ENCODE measurements around the gene WASF2. TPM values are rescaled to one million over a fixed set of nuclear protein-coding genes. Genes with fewer than 3 reads are reported as not detected.

Gene WASF2
- total and polyA plus RNA-seq, 2 donors (not counting 1 experiment from before 2014, with no cell fraction given): 26.3 to 66.9 TPM

DNA sequence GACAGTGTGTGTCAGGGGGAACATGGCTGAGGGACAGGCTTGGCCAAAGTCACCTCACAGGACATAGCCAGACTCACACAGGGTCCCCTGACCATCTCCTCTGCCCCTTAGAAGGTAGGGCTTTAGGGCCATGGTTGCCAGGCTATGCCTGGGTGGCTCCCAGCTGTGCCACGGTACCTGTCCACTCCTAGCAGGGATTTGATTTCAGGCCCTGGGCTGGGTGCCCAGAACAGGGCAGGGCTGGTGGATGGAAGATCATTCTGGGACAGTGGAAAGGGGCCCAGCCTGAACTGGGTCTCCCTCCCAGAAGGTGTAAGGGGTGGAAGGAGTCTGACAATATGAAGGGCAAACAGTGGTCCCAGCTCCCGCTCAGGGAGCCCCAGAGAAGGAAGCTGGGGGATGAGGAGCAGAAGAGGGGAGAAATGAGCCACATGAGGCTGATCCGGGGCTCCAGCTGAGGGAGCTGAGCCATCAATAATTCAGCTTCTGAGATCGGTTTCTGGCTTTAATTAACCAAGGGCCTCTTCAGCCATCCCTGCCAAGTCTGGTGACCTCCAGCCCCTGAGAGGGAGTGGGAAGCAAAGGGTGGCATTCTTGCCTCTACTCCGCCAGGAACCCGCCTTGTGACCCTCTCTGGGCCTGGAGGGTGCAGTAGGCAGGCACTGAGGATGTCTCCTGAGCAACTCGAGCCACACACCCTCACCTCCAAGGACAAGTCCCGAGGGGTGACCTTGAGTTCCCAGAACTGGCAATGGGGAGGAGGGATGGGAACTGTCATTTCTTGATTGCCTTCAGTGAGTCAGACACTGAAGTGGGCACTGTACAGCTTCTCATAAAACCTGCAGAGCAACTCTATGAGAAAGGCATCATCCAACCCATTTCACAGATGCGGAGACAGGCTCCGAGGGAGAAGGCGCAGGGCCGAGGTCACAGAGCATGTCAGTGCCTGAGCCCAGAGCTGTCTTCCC lies 108.9 kb downstream of the WASF2 start:
- H3K79me2 ChIP-seq (ENCODE audit: control insufficient read depth, insufficient read depth, low read length): no peaks in the 10 kb centered on the region
- no peaks in the 10 kb centered on the region for H3K4me1 ChIP-seq (ENCODE audit: control insufficient read depth, extremely low read depth, insufficient read depth, low read length)
- H3K36me3 ChIP-seq (ENCODE audit: control insufficient read depth, insufficient read depth, low read length): no peaks in the 10 kb centered on the region
- no peak overlapping the region for H3K4me3 ChIP-seq (replicated peaks in 1 of 4; ENCODE audit: control extremely low read depth in 1 of 4, insufficient read depth in 1 of 4, low read depth in 3 of 4, low read length in 4 of 4)
- H3K9me3 ChIP-seq (ENCODE audit: control insufficient read depth, insufficient read depth, low read depth, low read length): no peaks in the 10 kb centered on the region
- H2AFZ ChIP-seq (ENCODE audit: low read length): no peak overlapping the region
- H3K27me3 ChIP-seq (ENCODE audit: control insufficient read depth, insufficient read depth, low read length): peaks cover 4% of the 10 kb centered on the region
- H3K9ac ChIP-seq (ENCODE audit: insufficient read depth, low read length): no peak overlapping the region
- no peak for DNase-seq (ENCODE audit: low read depth in 2 of 2)
- H3K4me2 ChIP-seq (ENCODE audit: extremely low read depth, insufficient read depth, low read length): no peak overlapping the region
- no peaks in the 10 kb centered on the region for H4K20me1 ChIP-seq (ENCODE audit: control insufficient read depth, extremely low read depth, insufficient read depth, low read length)
- no peak for TF ChIP-seq EZH2 (IDR thresholded peaks at IDR 0.05; ENCODE audit: low read length, missing control alignments)
- TF ChIP-seq, protein P1, sequence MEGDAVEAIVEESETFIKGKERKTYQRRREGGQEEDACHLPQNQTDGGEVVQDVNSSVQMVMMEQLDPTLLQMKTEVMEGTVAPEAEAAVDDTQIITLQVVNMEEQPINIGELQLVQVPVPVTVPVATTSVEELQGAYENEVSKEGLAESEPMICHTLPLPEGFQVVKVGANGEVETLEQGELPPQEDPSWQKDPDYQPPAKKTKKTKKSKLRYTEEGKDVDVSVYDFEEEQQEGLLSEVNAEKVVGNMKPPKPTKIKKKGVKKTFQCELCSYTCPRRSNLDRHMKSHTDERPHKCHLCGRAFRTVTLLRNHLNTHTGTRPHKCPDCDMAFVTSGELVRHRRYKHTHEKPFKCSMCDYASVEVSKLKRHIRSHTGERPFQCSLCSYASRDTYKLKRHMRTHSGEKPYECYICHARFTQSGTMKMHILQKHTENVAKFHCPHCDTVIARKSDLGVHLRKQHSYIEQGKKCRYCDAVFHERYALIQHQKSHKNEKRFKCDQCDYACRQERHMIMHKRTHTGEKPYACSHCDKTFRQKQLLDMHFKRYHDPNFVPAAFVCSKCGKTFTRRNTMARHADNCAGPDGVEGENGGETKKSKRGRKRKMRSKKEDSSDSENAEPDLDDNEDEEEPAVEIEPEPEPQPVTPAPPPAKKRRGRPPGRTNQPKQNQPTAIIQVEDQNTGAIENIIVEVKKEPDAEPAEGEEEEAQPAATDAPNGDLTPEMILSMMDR (conservative IDR thresholded peaks at IDR 0.05 in 1 of 2, IDR thresholded peaks at IDR 0.05 in 1 of 2; ENCODE audit: low read depth in 1 of 2, low read length in 2 of 2): no peak
- H3K27ac ChIP-seq (ENCODE audit: insufficient read depth, low read length): no peak overlapping the region

DNA sequence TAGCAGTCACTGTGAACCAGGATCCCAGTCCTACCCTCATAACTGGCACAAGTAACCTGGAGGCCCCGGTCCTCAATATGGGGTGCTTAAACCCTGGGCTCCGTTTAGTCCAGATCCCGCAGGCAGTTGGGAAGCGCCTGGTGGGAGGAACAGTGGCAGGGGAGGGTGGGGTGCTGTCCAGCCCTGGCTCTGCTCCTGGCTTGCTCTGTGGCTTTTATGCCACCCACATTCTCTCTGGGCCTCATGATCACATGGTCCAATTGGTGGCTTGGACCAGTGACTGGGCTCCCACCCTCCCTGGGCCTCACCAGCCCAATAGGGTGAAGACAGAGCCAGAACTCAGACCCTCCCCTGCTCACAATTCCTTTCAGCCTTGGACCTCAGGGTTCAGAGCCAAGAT lies 109.7 kb downstream of the WASF2 start:
- no peaks in the 10 kb centered on the region for H3K4me1 ChIP-seq (ENCODE audit: control insufficient read depth, extremely low read depth, insufficient read depth, low read length)
- H3K4me3 ChIP-seq (replicated peaks in 1 of 4; ENCODE audit: control extremely low read depth in 1 of 4, insufficient read depth in 1 of 4, low read depth in 3 of 4, low read length in 4 of 4): no peak overlapping the region
- no peak overlapping the region for H3K9ac ChIP-seq (ENCODE audit: insufficient read depth, low read length)
- DNase-seq (ENCODE audit: low read depth in 2 of 2): no peak
- H2AFZ ChIP-seq (ENCODE audit: low read length): no peak overlapping the region
- no peaks in the 10 kb centered on the region for H3K9me3 ChIP-seq (ENCODE audit: control insufficient read depth, insufficient read depth, low read depth, low read length)
- no peak overlapping the region for H3K27ac ChIP-seq (ENCODE audit: insufficient read depth, low read length)
- no peaks in the 10 kb centered on the region for H3K79me2 ChIP-seq (ENCODE audit: control insufficient read depth, insufficient read depth, low read length)
- H3K36me3 ChIP-seq (ENCODE audit: control insufficient read depth, insufficient read depth, low read length): no peaks in the 10 kb centered on the region
- H3K27me3 ChIP-seq (ENCODE audit: control insufficient read depth, insufficient read depth, low read length): peaks cover 4% of the 10 kb centered on the region
- no peak overlapping the region for H3K4me2 ChIP-seq (ENCODE audit: extremely low read depth, insufficient read depth, low read length)
- TF ChIP-seq, protein P1 (conservative IDR thresholded peaks at IDR 0.05 in 1 of 2, IDR thresholded peaks at IDR 0.05 in 1 of 2; ENCODE audit: low read depth in 1 of 2, low read length in 2 of 2): no peak
- no peak for TF ChIP-seq EZH2 (IDR thresholded peaks at IDR 0.05; ENCODE audit: low read length, missing control alignments)
- H4K20me1 ChIP-seq (ENCODE audit: control insufficient read depth, extremely low read depth, insufficient read depth, low read length): no peaks in the 10 kb centered on the region

DNA sequence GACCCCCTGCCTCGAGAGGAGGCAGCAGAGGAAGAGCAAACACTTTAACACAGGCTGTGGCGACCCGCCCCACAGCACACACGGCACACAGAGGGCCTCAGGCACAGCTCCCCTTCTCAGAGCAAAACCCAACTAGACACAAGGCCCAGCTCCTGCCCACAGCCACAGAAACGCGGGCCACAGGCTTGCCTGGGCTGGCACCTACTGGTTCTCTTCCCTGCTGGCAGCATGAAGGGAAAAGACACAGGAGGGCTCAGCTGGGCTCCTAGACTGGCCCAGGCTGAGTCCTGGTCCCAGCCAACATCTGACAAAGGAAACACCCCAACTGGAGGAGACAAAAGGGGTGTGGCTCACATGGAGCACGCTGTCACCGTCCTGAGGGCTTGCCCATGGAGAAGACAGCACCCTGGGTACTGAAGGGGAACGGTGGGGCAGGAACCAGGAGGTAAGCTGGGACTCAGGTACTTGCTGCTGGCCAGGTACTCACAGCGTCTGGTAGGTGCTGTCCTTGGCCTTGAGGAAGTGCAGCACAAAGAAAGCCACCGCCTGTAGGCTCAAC lies 110.3 kb downstream of the WASF2 start:
- Histone ChIP-seq H3K27me3 (ENCODE audit: control insufficient read depth, insufficient read depth, low read length) (peaks cover 5% of the 10 kb centered on the region), H3K4me3 (replicated peaks in 1 of 4; ENCODE audit: control extremely low read depth in 1 of 4, insufficient read depth in 1 of 4, low read depth in 3 of 4, low read length in 4 of 4) (no peak overlapping the region), H3K9me3 (ENCODE audit: control insufficient read depth, insufficient read depth, low read depth, low read length) (no peaks in the 10 kb centered on the region), H3K4me1 (ENCODE audit: control insufficient read depth, extremely low read depth, insufficient read depth, low read length) (no peaks in the 10 kb centered on the region), H2AFZ (ENCODE audit: low read length) (no peak overlapping the region), H3K36me3 (ENCODE audit: control insufficient read depth, insufficient read depth, low read length) (no peaks in the 10 kb centered on the region), H3K27ac (ENCODE audit: insufficient read depth, low read length) (no peak overlapping the region), H4K20me1 (ENCODE audit: control insufficient read depth, extremely low read depth, insufficient read depth, low read length) (no peaks in the 10 kb centered on the region), H3K9ac (ENCODE audit: insufficient read depth, low read length) (no peak overlapping the region), H3K4me2 (ENCODE audit: extremely low read depth, insufficient read depth, low read length) (no peak overlapping the region), H3K79me2 (ENCODE audit: control insufficient read depth, insufficient read depth, low read length) (no peaks in the 10 kb centered on the region)
- TF ChIP-seq EZH2 (IDR thresholded peaks at IDR 0.05; ENCODE audit: low read length, missing control alignments): no peak
- TF ChIP-seq, protein P1 (conservative IDR thresholded peaks at IDR 0.05 in 1 of 2, IDR thresholded peaks at IDR 0.05 in 1 of 2; ENCODE audit: low read depth in 1 of 2, low read length in 2 of 2): no peak
- DNase-seq (ENCODE audit: low read depth in 2 of 2): no peak
